ACHN (cell line): ENCODE data around the gene STXBP5.

Experiments used
- DNase-seq: peaks from one replicate; pipeline ENCODE4 v3.0.0-alpha.2; 2015
- in situ Hi-C: cut with HindIII; loops from 2 replicates; pipeline ENCODE4 v1.10.0; 2017; ENCODE audit warnings: low sequenced_read_pairs, low pct_ligation_motif_present, low pct_unique_long_range_greater_than_20kb

The STXBP5 gene

DNA sequence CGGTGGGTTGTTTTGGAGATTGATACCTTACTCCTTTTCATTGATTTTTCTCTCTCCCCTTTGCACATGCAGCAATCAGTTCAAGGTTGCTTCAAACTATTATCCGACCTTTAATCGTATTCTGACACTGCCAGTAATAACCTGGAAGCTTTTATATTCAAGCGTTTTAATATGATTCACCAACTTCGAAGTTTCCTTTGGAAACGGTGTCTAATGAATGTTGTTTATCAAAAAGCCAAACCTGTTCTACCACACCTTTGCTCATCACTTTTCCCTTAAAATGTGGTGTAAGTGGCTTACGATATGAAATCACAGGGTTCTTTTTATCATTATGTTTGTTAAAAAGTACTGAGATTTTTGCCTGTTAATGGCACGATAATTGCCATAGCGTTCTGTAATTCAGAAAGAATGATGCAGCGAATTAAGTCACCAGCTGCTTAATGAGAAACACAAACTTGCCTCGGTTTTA lies 660 bp downstream of the STXBP5 start:
- in situ Hi-C loops = loop anchor here (25.0 kb wide), 1 partner anchor 293 kb away; no protein-coding TSS in a partner anchor
- DNase-seq = no peak

DNA sequence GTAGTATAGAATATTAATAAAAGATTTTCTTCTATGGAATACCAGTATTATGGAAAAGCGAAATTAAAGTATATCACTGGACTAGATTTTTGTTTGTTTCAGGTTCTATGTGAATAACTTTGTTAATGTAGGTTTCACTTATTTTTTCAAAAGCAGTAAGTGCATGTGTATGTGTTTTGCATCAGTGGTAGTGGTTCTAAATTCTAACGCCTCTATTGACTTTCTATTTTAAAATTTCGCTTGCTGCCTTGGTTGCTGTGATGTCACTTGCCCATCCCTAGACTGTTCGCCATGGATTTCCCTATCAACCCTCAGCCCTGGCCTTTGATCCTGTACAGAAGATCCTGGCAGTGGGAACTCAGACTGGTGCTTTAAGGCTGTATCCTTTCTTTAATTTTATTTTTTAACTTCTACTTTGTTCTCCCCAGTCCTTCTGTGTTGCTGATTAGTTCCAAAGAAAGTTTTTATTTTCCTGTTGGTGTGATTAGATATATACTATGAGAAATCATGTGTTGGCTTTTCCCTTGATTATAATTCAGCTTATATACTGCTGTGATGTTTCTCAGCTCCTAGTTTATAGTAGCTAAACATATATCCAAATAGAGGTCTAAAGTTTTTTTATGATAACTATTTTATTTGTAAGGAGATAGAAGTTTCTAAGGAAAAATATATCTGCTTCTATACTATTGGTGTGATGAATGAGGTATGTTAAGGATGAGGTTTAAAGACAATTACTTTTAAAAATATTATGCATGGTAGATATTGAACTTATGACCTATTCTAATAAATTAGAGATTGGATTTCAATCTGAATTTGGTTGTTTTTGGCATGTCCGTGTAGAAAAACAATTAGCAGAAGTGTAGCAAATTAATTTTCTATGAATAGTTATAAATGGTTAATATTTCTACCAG lies 1.7 kb downstream of the STXBP5 start:
- in situ Hi-C loops = loop anchor here (25.0 kb wide), 1 partner anchor 294 kb away; no protein-coding TSS in a partner anchor

DNA sequence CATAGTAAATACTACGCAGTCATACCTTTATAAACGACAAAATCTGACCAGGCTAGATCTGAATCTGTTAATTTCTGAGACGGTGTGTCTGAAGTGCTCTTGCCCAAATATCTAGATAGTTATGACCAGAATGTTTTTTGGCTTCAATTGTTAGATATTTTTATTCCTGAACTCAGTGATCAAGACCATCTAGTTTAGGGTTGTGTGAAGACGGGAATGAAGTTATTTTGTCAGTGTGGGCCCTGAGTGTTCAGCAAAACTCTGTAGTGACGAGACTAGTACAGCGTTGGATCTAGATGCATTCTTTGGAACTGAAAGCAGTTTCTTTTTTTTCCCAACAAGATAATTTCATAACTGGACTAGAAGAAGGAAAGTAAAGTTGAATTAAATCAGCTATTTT lies 3.1 kb downstream of the STXBP5 start:
- in situ Hi-C loops = loop anchor here (25.0 kb wide), 1 partner anchor 295 kb away; no protein-coding TSS in a partner anchor
- no peak for DNase-seq

More for the DNA sequence above, 1.7 kb downstream of the STXBP5 start:
- DNase-seq = no peak

DNA sequence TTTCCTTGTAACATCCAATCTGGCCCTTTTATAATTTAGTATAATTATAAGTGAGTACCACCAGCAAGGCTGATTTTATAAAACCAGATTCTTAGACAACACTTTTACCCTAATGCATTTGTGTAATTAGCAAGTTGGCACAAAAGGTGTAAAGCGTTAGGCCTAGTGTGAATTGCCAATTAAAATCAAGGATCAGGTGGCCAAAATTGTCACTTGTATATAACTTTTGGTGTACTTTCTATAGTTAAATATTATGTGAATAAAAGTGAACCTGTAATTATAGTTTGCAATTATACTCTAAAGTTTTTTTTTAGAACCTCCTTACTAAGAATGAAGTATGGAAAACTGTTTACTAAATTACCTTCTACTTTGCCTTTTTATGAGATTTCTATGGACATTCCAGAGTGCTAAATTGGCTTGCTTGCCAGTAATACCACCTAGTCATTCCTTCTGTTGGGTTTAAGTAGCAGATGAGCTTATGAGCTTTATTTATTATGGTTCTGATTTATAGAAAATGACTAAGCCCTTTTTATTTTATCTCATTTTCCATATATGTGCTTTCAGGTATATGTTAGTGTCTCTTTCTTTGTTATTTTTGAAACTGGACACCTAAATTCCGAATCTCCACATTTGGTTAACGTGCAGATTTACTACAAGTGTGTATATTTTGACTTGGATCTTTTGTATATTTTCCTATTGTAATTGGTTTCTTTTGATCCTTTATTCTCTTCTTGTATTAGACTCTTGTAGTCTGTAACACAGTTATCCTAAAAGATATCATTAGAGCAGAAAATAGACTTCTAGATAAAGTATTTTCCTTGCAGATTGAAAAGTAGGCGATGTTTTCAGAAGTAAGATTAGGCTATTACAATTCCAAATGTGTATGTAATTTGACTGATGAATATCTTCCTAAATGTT lies 3.9 kb downstream of the STXBP5 start:
- no peak for DNase-seq
- in situ Hi-C loops = loop anchor here (25.0 kb wide), 1 partner anchor 296 kb away; no protein-coding TSS in a partner anchor

DNA sequence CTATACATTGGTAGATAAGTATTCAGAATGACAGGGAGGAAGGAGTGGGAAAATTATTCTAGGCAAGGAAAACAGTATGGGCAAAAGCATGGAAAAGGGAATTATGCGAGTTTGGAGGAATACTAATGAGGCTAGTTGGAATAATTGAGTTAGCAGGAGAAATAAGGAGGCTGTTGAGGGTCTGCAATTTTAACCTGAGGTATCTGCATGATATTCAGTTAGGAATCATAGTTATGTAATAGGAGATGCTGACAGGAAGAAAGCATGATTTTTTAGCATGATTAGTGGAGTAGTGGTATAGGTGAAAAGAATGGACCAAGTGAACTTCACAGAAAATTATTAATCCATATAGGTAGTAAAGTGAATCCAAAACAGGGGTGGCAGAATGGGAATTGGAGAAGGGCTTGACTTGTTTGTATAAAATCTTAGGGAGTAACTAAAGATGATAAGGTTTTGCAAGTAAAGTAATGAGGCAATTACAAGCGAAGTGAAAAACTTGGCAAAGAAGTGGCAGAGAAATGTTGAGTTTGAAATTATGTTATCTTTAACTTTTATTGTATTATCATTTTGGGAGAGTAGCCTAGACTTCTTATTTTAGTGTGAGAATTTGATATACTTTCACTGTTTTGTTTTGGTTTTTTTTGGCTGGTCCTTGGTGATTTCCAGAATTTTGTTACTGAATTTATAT lies 5.7 kb downstream of the STXBP5 start:
- DNase-seq = no peak
- in situ Hi-C loops = loop anchor here (25.0 kb wide), 1 partner anchor 298 kb away; no protein-coding TSS in a partner anchor

DNA sequence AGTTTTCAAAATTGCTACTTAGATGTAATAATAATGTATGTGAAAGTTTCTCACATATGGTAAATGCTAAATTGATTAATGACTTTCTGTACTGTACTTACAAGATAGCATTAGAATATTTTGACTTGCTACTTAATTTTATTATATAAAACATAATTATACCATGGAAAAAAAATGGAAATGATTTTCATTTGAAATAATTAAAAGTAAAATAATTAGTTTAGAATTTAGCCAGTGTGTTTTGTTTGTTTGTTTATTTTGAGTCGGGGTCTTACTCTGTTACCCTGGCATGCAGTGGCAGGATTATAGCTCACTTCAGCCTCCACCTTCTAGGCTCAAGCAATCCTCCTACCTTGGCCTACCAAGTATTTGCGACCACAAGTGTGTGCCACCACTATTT lies 7.1 kb downstream of the STXBP5 start:
- in situ Hi-C loops = loop anchor here (25.0 kb wide), 1 partner anchor 299 kb away; no protein-coding TSS in a partner anchor

DNA sequence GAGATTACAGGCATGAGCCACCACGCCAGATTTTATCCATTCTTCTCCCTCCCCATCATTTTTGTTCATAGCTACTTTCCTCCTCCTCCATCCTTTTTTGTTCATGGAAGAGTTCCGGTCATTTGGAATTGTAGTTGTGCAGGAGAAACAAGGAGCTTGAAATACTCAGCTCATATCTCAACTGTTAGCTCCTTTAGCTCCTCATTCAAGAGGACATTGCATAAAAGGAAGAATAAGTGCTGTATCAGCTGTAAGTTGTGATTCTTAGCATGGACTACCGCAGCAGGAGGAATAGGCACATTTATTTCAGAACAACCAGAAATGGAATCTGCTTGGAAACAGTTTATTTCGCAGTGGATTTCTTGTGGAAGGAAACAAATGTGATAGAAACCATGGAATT lies 7.6 kb downstream of the STXBP5 start:
- DNase-seq = no peak

More for the DNA sequence above, 7.1 kb downstream of the STXBP5 start:
- DNase-seq = no peak

DNA sequence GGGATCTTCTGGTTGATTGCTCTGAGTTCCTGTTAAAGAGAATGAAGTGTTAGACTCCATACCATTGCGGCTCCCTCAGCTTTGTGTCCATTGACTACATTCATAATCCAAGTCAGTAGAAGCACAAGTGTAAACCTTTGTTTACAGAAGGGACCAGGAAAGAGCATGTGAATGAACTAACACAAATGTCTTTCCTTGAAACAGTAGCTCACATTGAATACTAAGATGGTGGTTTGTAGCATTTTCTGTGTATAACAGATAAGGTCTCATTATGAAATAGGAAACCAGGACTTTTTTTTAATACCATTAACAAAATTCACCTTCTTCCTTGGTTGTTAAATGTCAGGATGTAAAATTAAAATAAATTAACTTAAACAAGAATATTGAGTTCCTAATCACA lies 8.4 kb downstream of the STXBP5 start:
- DNase-seq = no peak
- in situ Hi-C loops = loop anchor here (25.0 kb wide), 1 partner anchor 300 kb away; no protein-coding TSS in a partner anchor

More for the DNA sequence above, 7.6 kb downstream of the STXBP5 start:
- in situ Hi-C loops = loop anchor here (25.0 kb wide), 1 partner anchor 300 kb away; no protein-coding TSS in a partner anchor

DNA sequence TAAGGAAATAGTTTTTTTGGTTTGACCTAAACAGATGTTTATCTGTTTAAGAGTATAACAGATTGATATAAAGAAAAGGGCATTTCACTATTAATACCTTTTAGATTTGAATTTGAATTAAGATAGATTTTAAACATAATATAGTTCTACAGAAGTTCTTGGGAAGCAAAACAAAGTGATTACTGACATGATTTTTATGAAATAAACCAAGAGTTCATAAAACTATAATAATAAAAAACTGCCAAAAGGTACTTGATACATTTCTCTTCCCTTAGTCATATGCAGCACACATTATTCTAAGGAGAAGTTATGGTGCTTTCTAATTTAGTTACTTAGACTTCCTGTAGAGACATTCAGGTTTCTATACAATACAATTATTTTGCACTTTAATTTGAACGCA lies 9.6 kb downstream of the STXBP5 start:
- DNase-seq = no peak
- in situ Hi-C loops = loop anchor here (25.0 kb wide), 1 partner anchor 301 kb away; no protein-coding TSS in a partner anchor

DNA sequence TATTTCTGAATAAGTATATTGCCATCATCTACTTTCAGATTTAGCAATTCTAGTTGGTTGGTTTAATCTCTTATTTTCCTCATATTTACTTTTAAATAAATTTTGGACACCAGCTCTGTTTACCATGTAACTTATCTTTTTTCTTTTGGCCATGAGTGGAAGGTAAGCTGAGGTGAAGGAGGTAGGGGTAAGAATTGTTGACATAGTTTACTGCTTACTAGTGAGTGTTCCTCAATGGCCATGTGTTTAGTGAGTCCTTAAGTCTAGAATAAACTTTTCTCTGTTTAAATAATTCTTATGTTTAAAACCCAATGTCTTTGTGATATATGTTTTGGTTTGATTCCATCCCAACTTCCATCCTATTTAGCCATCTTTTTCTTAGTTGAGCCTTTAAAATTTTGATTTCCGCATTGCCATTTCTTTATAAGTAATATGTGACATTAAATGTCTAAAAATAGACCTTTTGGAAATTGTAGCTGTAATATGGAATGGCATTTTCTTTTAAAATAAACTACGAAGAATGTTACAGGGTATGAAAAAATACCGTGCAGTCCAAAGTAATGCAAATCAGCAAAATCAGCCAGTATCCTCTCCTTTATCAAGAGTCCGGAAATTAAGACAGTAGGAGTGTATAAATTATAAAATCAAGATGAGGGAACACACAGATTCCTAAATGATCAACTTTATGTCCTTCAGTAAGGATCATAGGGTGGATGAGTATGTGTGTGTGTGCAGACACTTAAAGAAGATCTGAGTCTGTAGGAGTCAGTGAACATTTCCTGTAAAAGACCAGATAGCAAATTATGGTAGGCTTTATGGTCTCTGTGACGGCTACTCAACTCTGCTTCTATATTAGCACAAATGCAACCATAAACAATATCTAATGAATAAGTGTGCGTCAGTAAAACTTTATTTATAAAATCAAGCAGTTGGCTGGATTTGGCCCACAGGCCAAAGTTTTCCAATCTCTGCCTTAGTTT lies 10.3 kb downstream of the STXBP5 start:
- DNase-seq = no peak

DNA sequence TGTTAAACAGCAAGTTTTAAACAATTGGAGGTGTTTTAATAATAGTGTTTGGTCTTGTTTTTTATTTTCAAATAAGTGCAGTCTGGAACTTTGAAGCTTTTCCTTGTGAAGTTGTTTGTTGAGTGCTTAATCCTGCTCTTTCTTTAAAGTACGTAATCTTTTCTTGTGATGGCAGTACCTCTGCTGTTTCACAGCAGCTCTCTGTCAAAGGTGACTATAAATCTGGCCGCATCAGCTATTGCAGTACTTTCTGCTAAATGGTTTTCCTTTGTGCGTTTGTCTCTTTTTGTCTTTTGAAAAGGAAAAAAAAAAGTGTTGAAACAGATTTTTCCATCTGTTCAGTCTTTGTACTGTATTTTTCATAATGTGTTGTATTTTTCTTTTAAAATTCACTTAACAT lies 12.7 kb downstream of the STXBP5 start:
- no peak for DNase-seq
- in situ Hi-C loops = loop anchor here (25.0 kb wide), 1 partner anchor 305 kb away; no protein-coding TSS in a partner anchor

More for the DNA sequence above, 10.3 kb downstream of the STXBP5 start:
- in situ Hi-C loops = loop anchor here (25.0 kb wide), 1 partner anchor 302 kb away; no protein-coding TSS in a partner anchor

DNA sequence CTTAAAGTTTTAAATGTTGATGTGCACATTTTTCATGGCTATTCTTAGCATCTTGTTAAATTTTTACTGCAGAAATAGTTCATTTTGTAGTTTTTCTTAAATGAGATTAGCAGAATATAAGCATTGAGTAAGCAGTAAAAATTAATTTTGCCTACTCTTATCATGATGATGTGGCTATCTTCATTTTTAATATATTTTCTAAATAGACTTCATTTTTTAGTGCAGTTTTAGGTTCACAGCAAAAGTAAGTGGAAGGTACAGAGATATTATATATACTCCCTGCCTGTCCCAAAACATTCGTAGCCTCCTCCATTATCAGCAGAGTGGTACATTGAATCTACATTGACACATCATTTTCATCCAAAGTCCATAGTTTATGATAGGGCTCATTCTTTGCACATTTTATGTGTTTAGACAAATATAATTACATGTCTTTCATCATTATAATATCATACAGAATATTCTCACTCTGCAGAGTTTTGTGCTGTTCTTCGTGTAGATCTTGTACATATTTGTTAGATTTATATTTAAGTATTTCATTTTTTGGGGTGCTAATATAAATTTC lies 13.7 kb downstream of the STXBP5 start:
- in situ Hi-C loops = loop anchor here (25.0 kb wide), 1 partner anchor 306 kb away; no protein-coding TSS in a partner anchor
- no peak for DNase-seq

DNA sequence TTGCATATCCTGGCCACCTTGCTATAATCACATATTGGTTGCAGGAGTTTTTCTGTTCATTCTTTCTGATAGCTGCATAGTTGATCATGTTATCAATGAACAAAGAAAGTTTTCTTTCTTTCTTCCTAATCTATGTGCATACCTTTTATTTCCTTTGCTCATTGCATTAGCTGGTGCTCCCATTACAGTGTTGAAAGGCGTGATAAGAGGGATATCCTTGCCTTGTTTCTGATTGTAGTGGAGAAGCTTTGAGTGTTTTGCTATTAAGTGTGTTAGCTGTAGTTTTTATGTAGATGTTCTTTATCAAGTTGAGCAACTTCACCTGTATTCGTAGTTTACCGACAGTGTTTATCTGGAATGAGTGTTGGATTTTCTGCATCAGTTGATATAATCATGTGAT lies 14.6 kb downstream of the STXBP5 start:
- in situ Hi-C loops = loop anchor here (25.0 kb wide), 1 partner anchor 306 kb away; no protein-coding TSS in a partner anchor

DNA sequence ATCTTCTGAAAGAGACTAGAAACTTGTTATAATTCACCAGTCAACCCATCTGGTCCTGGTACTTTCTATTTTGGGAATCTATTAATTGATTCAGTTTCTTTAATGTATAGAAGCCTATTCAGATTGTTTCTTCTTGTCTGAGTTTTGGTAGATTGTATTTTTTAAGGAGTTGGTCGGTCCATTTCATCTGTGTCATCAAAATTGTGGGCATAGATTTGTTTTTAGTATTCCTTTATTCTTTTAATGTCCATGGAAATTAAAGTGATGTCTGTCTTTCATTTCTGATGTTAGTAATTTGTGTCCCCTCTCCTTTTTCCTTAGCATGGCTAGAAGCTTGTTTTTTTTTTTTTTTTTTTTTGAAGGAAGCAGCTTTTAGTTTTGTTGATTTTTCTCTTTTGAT lies 15.2 kb downstream of the STXBP5 start:
- no peak for DNase-seq
- in situ Hi-C loops = loop anchor here (25.0 kb wide), 1 partner anchor 307 kb away; no protein-coding TSS in a partner anchor

More for the DNA sequence above, 14.6 kb downstream of the STXBP5 start:
- DNase-seq = no peak

DNA sequence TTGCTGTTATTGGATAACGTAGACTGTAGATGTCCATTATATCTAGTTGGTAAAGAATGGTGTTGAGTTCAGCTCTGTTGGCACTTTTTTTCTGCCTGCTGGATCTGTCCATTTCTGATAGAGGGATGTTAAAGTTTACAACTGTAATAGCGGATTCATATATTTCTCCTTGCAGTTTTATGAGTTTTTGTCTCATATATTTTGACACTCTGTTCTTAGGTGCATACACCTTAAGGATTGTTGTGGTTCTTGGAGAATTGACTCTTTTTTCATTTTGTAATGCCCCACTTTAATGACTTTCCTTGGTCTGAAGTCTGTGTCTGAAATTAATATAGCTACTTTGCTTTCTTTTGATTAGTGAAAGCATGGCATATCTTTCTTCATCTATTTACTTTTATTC lies 16.1 kb downstream of the STXBP5 start:
- in situ Hi-C loops = loop anchor here (25.0 kb wide), 1 partner anchor 308 kb away; no protein-coding TSS in a partner anchor
- no peak for DNase-seq

DNA sequence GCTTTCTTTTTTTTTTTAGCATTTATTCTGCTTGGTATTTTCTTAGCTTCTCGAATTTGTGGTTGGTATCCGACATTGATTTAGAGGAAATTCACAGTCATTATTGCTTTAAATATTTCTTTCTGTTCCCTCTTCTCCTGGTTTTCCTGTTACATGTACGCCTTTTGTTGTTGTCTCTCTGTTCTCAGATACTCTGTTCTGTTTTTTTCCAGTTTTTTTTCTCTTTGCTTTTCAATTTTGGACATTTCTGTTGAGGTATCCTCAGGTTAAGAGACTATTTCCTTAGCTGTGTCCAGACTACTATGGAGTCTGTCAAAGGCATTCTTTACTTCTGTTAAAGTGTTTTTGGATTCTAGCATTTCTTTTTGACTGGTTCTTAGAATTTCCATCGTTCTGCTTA lies 17.5 kb downstream of the STXBP5 start:
- DNase-seq = no peak

More for the DNA sequence above, 17.5 kb downstream of the STXBP5 start:
- in situ Hi-C loops = loop anchor here (25.0 kb wide), 1 partner anchor 309 kb away; no protein-coding TSS in a partner anchor
